Erythroblast (primary cell): ENCODE results near the gene FOXP2.

Experiments used
- GATA1 ChIP-seq: IDR thresholded peaks from 2 replicates; pipeline ENCODE4 v1.6.1; 2011; ENCODE audit warnings: low read depth, mild to moderate bottlenecking, control low read depth, low read length, moderate library complexity
- POLR2A ChIP-seq: IDR thresholded peaks from 2 replicates; pipeline ENCODE4 v1.6.1; 2011; ENCODE audit warnings: mild to moderate bottlenecking, low read length

- TF ChIP-seq POLR2A (no peak), GATA1 (no peak)
Measured at GRCh38 chr7:114588506-114588905, 173.9 kb downstream of the FOXP2 start.
